HL-60 (cell line): Measurements from ENCODE around the gene ZP3.

Source experiments
- CTCF ChIP-seq: IDR thresholded peaks from one replicate; pipeline ENCODE4 v1.5.1; 2011; ENCODE audit warnings: low read length, control low read depth, inconsistent platforms; ENCODE audit not compliant: insufficient read depth
- POLR2AphosphoS5 ChIP-seq: IDR thresholded peaks from 2 replicates; pipeline ENCODE4 v1.6.1; 2012; ENCODE audit warnings: low read depth
- REST ChIP-seq: IDR thresholded peaks from 2 replicates; pipeline ENCODE4 v1.6.1; 2012; ENCODE audit warnings: low read depth; ENCODE audit not compliant: insufficient replicate concordance
- SPI1 ChIP-seq: IDR thresholded peaks from 2 replicates; pipeline ENCODE4 v1.6.1; 2012; ENCODE audit warnings: low read depth, mild to moderate bottlenecking, borderline replicate concordance

GRCh38 chr7:76377186-76377918 is 47.4 kb upstream of the ZP3 start:
- no peak for TF ChIP-seq CTCF
- TF ChIP-seq POLR2AphosphoS5 = no peak
- no peak for TF ChIP-seq REST
- TF ChIP-seq SPI1 = no peak
